Fibroblast of lung (primary cell): Measurements from ENCODE around the gene CCDC110. TPM values are rescaled to one million over a fixed set of nuclear protein-coding genes. Genes with fewer than 3 reads are reported as not detected.
A peak's percentile ranks its signal among the peaks of the same experiment; 100 is the strongest.

Experiments used
- DNase-seq, 2 donors: peaks; one replicate each; pipeline versions ENCODE4 v3.0.0 to v3.0.0-alpha.2; 2010; ENCODE audit warnings: low read depth in 2 of 2
- H2AFZ ChIP-seq: 2 replicates; pipeline ENCODE4 v1.5.1; 2012; ENCODE audit warnings: low read length, control low read depth, inconsistent platforms
- H3K27ac ChIP-seq: 2 replicates; pipeline ENCODE4 v1.5.1; 2011; ENCODE audit warnings: low read length, control low read depth; ENCODE audit not compliant: insufficient read depth
- H3K27me3 ChIP-seq: 2 replicates; pipeline ENCODE4 v1.5.1; 2011; ENCODE audit warnings: mild to moderate bottlenecking, low read length; ENCODE audit not compliant: control insufficient read depth, insufficient read depth
- H3K36me3 ChIP-seq: 2 replicates; pipeline ENCODE4 v1.5.1; 2011; ENCODE audit warnings: low read length; ENCODE audit not compliant: control insufficient read depth, insufficient read depth
- H3K4me1 ChIP-seq: 2 replicates; pipeline ENCODE4 v1.5.1; 2011; ENCODE audit warnings: low read length; ENCODE audit not compliant: control insufficient read depth, insufficient read depth; ENCODE audit errors: extremely low read depth
- H3K4me2 ChIP-seq: 2 replicates; pipeline ENCODE4 v1.5.1; 2011; ENCODE audit warnings: low read length, control low read depth; ENCODE audit not compliant: insufficient read depth; ENCODE audit errors: extremely low read depth
- H3K4me3 ChIP-seq, 4 experiments: fragments of 200-600 bp in 1 of 4; sonication (generic) in 1 of 4; replicated peaks in 1 of 4; 2 replicates each; pipeline ENCODE4 v1.5.1; 2011 to 2016; ENCODE audit warnings: low read length in 4 of 4, low read depth in 3 of 4, mild to moderate bottlenecking in 3 of 4, control low read depth in 2 of 4, inconsistent platforms in 1 of 4, mixed read lengths in 1 of 4; ENCODE audit not compliant: insufficient read depth in 1 of 4; ENCODE audit errors: control extremely low read depth in 1 of 4
- H3K79me2 ChIP-seq: 2 replicates; pipeline ENCODE4 v1.5.1; 2012; ENCODE audit warnings: mild to moderate bottlenecking, low read length, inconsistent platforms; ENCODE audit not compliant: control insufficient read depth, insufficient read depth
- H3K9ac ChIP-seq: 2 replicates; pipeline ENCODE4 v1.5.1; 2011; ENCODE audit warnings: mild to moderate bottlenecking, low read length, control low read depth; ENCODE audit not compliant: insufficient read depth
- H3K9me3 ChIP-seq: 2 replicates; pipeline ENCODE4 v1.5.1; 2012; ENCODE audit warnings: low read depth, low read length; ENCODE audit not compliant: control insufficient read depth, insufficient read depth
- H4K20me1 ChIP-seq: 2 replicates; pipeline ENCODE4 v1.5.1; 2011; ENCODE audit warnings: low read length; ENCODE audit not compliant: control insufficient read depth, insufficient read depth; ENCODE audit errors: extremely low read depth
- EZH2 ChIP-seq: IDR thresholded peaks from 2 replicates; pipeline ENCODE4 v1.5.1; 2012; ENCODE audit warnings: low read length, control low read depth, mild to moderate bottlenecking; ENCODE audit errors: missing control alignments
- polyA plus RNA-seq, 2 donors: library from polyadenylated mRNA; depleted of rRNA in 1 of 2; stranded (reverse) in 1 of 2; unstranded in 1 of 2; fragments of >200 nt; gene quantifications; 2 replicates each; pipeline ENCODE4 v1.2.1, GENCODE V29; 2011 to 2012; ENCODE audit warnings: missing spikeins in 1 of 2
- total RNA-seq: library from RNA; depleted of rRNA; stranded (reverse); fragments of >200 nt; gene quantifications from 2 replicates; pipeline ENCODE4 v1.2.1, GENCODE V29; 2014
- TF ChIP-seq, protein P1 (sequence below), 2 donors: IDR thresholded peaks in 1 of 2; conservative IDR thresholded peaks in 1 of 2; 1 replicate in 1 of 2; 2 replicates in 1 of 2; pipeline ENCODE4 v1.5.1; 2011 to 2012; ENCODE audit warnings: low read length in 2 of 2, control low read depth in 1 of 2, inconsistent platforms in 1 of 2, low read depth in 1 of 2, mild to moderate bottlenecking in 1 of 2

CCDC110 gene
- total and polyA plus RNA-seq, 2 donors (not counting 1 experiment from before 2014, with no cell fraction given): 0.83 to 2.0 TPM

DNA sequence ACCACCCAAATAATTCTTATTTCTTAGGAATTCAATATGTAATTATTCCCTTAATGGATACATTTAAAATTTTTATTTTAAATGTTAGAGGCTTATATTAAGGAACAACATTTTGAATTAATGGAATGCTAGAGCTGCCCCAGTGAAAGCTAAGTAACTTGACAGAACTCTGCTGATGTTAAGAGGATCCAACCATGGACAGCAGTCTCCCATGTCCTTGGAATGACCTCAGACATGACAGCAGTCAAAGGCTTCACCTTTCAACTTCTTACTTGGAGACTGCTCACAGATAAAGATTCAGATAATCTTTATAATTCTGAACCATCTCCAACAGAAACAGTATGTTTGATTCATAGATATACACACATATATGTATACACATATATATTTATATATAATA is 46.5 kb upstream of the CCDC110 start:
- no peaks in the 10 kb centered on the region for H4K20me1 ChIP-seq
- no peaks in the 10 kb centered on the region for H3K36me3 ChIP-seq
- no peak for DNase-seq
- no peak overlapping the region for H3K4me3 ChIP-seq
- no peaks in the 10 kb centered on the region for H3K4me1 ChIP-seq
- no peak overlapping the region for H3K4me2 ChIP-seq
- no peaks in the 10 kb centered on the region for H3K9me3 ChIP-seq
- no peaks in the 10 kb centered on the region for H3K79me2 ChIP-seq
- H3K27me3 ChIP-seq: no peaks in the 10 kb centered on the region
- no peak overlapping the region for H3K27ac ChIP-seq
- H2AFZ ChIP-seq: no peak overlapping the region
- TF ChIP-seq EZH2: no peak
- H3K9ac ChIP-seq: no peak overlapping the region

DNA sequence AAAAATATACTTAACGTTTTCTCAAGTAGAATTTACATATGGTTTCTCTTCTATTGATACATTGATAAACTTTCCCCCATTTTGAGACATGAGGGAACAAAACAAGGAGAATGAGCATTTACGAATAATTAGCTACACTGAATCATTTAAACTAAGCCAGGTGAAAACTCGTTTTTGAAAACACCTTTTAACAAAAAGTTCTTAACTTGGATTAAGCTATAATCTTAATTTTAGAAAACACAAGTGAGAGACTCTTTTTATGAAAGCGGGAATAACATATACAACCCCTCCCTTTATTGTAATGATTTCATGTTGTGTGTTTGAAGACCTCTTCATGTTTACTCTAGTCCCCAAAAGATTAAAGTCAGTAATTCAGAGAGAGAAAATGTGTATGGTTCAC is 43.7 kb upstream of the CCDC110 start:
- H3K4me2 ChIP-seq: no peak overlapping the region
- H3K4me3 ChIP-seq: no peak overlapping the region
- no peaks in the 10 kb centered on the region for H4K20me1 ChIP-seq
- no peak for DNase-seq
- H3K9me3 ChIP-seq: no peaks in the 10 kb centered on the region
- H3K4me1 ChIP-seq: no peaks in the 10 kb centered on the region
- H2AFZ ChIP-seq: no peak overlapping the region
- TF ChIP-seq, protein P1, sequence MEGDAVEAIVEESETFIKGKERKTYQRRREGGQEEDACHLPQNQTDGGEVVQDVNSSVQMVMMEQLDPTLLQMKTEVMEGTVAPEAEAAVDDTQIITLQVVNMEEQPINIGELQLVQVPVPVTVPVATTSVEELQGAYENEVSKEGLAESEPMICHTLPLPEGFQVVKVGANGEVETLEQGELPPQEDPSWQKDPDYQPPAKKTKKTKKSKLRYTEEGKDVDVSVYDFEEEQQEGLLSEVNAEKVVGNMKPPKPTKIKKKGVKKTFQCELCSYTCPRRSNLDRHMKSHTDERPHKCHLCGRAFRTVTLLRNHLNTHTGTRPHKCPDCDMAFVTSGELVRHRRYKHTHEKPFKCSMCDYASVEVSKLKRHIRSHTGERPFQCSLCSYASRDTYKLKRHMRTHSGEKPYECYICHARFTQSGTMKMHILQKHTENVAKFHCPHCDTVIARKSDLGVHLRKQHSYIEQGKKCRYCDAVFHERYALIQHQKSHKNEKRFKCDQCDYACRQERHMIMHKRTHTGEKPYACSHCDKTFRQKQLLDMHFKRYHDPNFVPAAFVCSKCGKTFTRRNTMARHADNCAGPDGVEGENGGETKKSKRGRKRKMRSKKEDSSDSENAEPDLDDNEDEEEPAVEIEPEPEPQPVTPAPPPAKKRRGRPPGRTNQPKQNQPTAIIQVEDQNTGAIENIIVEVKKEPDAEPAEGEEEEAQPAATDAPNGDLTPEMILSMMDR (conservative IDR thresholded peaks at IDR 0.05 in 1 of 2, IDR thresholded peaks at IDR 0.05 in 1 of 2; ENCODE audit: low read depth in 1 of 2, low read length in 2 of 2): no peak
- no peak for TF ChIP-seq EZH2
- H3K27ac ChIP-seq: no peak overlapping the region
- no peak overlapping the region for H3K9ac ChIP-seq
- no peaks in the 10 kb centered on the region for H3K36me3 ChIP-seq
- no peaks in the 10 kb centered on the region for H3K79me2 ChIP-seq
- no peaks in the 10 kb centered on the region for H3K27me3 ChIP-seq

DNA sequence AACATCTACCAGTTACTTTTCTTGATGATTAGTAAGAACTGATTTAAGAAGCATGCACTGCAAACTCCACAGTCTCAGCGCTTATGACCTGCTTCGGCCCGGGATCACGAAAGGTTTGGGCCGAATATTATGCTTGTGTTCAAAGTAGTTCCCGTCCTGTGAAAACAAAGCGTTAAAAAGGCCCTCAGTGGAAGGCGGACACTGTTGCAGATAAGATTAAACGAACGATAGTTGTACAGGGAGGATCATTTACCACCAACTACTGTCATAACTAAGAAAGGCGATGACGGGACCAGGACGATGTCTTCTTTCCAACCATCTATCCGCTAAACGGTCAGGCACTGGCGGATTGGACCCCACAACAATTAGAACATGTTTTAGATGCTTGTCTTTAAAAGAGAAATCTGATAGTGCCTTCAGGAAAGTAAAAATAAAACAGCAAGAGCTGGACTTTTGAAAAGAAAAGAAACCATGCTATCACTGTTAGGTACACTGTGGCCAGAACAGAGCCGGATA is 42.7 kb upstream of the CCDC110 start:
- H3K36me3 ChIP-seq: no peaks in the 10 kb centered on the region
- H3K4me2 ChIP-seq: peak overlapping the region; percentile 48
- H3K4me3 ChIP-seq: no peak overlapping the region
- H4K20me1 ChIP-seq: no peaks in the 10 kb centered on the region
- H3K79me2 ChIP-seq: no peaks in the 10 kb centered on the region
- no peaks in the 10 kb centered on the region for H3K9me3 ChIP-seq
- H3K27me3 ChIP-seq: no peaks in the 10 kb centered on the region
- no peaks in the 10 kb centered on the region for H3K4me1 ChIP-seq
- no peak overlapping the region for H3K9ac ChIP-seq
- no peak overlapping the region for H2AFZ ChIP-seq
- TF ChIP-seq EZH2: no peak
- TF ChIP-seq, protein P1 (conservative IDR thresholded peaks at IDR 0.05 in 1 of 2, IDR thresholded peaks at IDR 0.05 in 1 of 2; ENCODE audit: low read depth in 1 of 2, low read length in 2 of 2): no peak
- no peak overlapping the region for H3K27ac ChIP-seq
- no peak for DNase-seq
